GM12873 (cell line): Measurements from ENCODE around the gene SCAMP4.

Experiments used
- TF ChIP-seq, protein P1 (sequence below): IDR thresholded peaks from 2 replicates; pipeline ENCODE4 v1.5.1; 2012; ENCODE audit warnings: low read depth, mild to moderate bottlenecking, moderate library complexity, low read length, control low read depth; ENCODE audit not compliant: insufficient read depth; ENCODE audit errors: missing control alignments

SCAMP4 gene

DNA sequence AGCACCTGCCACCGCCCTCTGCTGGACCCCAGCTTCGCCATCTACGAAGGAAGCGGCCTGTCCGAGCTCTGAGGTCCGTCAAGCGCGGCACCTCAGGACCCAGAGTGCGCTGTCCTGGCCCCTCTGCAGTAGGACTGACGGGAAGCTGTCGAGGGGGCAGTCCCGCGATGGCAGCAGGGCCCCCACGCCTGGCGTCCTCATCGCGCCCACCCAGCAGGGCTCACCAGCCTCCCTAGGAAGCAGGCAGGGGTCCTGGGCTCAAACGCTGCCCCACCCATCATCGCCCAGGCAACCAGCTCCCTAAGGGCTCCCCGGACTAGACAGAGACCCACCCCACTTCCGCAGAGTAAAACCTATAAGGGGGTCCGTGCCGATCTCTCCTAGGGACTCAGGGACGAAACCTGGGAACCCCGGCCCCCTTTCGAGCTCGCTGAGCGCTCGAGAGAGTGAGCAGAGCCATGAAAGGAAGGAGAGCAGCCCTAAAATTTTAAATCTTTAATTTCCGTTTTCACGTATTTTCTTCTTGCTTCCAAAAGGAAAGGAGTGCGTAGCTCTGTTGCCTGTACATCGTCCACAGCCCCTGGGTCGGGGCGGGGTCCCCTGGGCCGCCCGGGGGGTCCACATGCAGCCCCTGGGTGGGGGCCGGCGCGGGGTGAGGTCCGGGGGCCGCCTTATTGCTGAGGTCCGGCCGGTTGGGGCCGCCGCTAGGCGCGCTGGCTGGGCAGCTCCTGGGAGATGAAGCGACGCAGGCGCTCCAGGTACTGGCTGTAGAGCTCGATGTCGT, 28.5 kb upstream of the SCAMP4 start:
- TF ChIP-seq, protein P1, sequence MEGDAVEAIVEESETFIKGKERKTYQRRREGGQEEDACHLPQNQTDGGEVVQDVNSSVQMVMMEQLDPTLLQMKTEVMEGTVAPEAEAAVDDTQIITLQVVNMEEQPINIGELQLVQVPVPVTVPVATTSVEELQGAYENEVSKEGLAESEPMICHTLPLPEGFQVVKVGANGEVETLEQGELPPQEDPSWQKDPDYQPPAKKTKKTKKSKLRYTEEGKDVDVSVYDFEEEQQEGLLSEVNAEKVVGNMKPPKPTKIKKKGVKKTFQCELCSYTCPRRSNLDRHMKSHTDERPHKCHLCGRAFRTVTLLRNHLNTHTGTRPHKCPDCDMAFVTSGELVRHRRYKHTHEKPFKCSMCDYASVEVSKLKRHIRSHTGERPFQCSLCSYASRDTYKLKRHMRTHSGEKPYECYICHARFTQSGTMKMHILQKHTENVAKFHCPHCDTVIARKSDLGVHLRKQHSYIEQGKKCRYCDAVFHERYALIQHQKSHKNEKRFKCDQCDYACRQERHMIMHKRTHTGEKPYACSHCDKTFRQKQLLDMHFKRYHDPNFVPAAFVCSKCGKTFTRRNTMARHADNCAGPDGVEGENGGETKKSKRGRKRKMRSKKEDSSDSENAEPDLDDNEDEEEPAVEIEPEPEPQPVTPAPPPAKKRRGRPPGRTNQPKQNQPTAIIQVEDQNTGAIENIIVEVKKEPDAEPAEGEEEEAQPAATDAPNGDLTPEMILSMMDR = peak; percentile 23

DNA sequence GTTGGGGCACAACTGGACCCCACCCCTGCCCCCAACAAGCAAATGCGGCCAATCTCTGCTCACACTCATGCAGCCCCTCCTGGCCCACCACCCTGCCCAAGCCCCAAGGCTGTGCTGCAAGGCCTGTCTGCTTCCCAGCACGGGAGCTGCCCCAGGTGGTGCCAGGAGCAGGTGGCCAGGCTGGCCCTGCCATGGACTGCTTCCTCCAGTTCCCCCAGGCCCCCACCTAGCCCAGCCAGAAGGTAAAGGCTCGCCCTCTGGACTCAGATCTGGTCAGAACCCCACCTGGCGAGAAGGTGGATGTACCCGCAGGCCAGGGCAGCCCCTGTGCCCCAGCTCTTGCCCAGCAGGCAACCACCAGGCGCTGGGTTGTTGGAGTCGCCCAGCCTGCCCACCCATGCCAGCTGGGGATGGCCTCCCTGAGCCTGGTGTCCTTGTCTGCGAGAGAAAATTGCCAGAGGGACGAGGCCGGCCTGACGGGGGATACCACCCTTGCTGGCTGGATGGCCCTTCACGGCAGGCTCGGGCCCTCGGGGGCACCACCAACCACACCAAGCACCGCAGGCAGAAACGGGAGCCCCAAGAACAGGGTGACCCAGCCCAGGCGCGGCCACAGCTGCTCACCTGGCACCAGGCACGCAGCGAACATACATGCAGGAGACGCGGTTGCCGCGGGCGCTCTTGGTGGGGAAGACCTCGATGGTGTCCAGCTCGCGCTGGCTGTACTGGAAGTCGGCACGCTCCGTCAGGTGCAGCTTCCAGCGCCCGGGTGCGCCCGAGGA, 24.4 kb upstream of the SCAMP4 start:
- TF ChIP-seq, protein P1 = no peak

DNA sequence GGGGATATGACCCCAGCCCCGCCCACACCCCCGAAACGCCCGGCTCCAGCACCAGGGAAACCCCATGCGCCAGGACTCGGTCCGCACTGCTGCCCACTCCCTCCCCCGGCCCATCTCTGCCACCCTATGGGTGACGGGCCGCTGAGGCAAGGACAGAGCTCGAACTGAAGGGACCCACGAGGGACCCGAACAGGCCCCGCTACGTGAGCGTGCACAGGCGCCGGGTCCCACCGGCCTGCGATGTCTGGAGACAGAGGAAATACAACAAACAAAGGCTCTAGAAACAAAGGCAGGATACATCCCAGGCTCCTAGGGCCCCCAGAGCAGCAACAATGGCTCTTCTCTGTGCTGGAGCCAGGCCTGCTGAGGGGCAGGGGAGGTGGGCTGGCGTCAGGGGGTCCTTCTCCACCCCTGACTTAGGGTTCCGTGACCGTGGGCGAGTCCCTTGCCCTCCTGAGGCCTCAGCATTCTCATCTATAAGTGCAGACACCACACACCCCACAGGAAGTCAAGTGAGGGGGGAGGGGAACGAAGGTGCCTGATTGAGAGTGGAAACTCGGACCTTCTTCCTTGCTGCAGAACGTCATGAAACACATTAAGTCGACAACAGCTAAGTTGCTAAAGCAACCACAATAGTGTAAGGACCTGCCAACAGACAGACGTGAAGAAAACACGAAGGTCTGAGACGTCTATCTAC, 23.0 kb upstream of the SCAMP4 start:
- TF ChIP-seq, protein P1 = no peak

DNA sequence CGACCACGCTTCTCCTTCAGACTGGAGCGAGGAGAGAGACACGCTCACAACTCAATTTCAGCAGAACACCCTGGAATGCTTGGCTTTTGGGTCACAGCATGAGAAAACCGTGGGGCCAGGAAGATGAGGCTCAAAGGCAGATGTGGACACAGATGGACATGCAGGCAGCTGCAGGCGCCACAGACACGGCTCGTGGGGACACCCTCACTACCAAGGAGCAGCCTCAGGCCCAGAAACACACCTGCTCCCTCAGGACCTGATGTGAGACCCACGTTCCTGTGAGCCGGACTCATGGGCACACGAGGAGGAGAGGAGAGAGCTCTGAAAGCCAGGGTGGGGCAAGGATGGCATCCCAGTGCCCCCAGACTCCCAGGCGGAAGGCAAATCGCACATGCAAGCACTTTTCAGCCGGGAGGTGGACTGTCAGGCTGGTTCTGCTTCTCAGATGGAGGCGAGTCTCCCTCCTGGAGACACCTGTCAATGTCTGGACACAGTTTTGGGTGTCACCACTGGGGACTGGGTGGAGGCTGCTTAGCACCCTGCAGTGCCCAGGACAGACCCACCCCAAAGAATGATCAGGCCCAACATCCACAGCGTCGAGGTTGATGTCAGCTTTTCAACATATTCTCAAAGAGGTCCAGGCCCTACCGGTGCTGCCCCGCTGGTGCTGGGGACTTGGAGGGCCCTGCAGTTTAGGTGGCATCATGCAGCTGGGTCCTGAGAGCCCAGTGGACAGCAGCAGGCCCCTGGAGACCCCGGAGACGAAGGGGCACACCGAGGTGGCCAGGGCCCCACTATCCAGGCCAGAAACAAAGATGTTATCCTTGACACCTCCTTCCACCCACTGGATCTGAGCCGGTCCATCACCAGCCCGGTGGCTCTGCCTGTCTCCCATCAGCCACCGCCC, 22.2 kb upstream of the SCAMP4 start:
- TF ChIP-seq, protein P1 = no peak

DNA sequence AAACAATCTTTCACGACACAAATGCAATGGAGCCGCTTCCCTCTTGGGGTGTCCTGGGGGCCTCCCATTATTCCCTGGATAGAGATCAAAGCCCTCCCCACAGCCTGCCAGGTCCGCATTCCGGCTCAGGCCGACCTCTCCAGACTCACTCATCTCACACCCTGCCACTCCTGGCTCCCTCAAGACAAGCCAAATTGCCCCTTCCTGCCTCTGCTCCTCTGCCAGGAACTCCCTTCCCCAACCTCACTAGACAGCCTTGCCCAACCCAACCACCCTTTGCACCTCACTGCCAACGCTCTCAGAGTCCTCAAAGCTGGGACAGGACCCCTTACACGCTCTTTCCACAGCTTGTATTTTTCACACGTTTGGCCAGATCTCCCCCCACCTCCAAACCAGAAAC, 21.4 kb upstream of the SCAMP4 start:
- TF ChIP-seq, protein P1 = no peak

DNA sequence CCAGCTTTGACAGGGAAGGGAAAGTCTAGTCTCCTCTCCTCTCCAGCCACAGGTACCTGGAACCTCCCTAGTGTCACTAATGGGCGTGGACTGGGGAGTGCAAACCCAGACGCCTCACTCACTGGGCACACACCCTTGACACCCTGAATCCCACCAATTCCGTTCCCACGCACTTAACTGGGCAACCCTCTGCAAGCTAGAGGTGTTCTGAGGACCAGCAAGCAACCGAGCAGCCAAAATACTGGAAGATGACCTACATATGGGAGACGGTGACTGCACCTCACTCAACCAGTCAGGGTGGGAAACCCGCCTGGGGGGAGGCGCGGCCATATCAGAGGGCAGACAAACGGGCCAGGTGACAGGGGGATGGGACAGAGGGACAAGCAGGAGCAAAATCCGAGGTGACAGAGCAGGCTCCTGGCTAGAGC, 20.9 kb upstream of the SCAMP4 start:
- TF ChIP-seq, protein P1 = no peak
